Endometrial microvascular endothelial cells (primary cell): ENCODE measurements around the gene SARM1. TPM values are rescaled to one million over a fixed set of nuclear protein-coding genes. Genes with fewer than 3 reads are reported as not detected.
"Not testable (repeated sequence)": the region's sequence is repeated elsewhere in the genome, so short reads cannot be mapped to it uniquely, and the experiment has no call there.

ENCODE experiments used
- in situ Hi-C: cut with HindIII; loops from 2 replicates; pipeline ENCODE4 v1.10.0; 2017; ENCODE audit warnings: low sequenced_read_pairs, low pct_unique_long_range_greater_than_20kb; ENCODE audit errors: inconsistent ontology term
- total RNA-seq: library from RNA; depleted of rRNA; stranded (reverse); fragments of >200 nt; gene quantifications from one replicate; pipeline ENCODE4 v1.2.3, GENCODE V29; 2015; ENCODE audit errors: inconsistent ontology term

SARM1 gene
- total RNA-seq, 1 donor from 2014 or later: 2.4 TPM

DNA sequence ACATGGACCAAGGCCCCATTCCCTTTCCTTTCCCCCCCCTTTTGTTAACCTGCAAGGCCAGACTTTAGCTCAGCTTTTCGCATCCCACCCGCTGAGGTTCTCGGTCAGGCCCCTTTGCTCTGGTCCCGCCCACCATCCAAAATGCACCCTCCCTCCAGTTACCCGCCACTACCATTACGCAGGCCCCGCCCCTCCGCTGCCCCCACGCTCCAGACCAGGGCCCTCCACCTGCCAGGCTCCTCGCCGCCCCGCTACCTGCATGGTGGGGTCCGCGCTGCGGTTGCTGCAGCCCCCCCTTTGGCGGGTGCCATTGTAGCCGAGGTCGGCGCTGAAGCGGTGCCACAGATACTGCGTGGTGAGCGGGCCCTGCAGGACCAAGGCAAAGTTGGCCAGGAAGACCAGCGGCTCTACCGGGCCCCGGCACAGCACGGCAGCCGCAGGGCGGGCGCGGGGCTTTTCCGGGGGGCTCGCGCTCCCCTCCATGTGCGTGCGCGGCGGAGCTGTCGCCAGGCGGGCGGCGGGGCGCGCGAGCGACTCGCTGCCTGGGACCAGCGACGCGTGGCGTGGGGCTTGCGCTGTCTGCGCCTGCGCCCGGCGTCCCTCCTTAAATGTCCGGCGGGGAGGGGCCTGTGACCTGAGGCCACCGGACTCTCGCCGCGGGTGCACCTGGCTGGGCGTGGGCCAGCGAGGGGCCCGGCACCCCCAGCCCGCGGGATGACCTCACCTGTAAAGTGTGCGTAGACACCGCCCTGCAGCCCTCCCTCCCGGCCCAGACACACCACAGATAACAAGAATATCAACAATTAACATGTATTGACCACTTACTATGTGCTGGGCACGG lies 34.4 kb downstream of the SARM1 start, which contains the start of gene SLC46A1:
SLC46A1 (minus strand) TSS at position 581 of the 841 bp plus-strand sequence; CDS start at position 483, 98 bp downstream.
- in situ Hi-C loops: no loop called here

GRCh38 chr17:28406473-28406814 lies 35.0 kb downstream of the SARM1 start:
- in situ Hi-C loops: no loop called here

DNA sequence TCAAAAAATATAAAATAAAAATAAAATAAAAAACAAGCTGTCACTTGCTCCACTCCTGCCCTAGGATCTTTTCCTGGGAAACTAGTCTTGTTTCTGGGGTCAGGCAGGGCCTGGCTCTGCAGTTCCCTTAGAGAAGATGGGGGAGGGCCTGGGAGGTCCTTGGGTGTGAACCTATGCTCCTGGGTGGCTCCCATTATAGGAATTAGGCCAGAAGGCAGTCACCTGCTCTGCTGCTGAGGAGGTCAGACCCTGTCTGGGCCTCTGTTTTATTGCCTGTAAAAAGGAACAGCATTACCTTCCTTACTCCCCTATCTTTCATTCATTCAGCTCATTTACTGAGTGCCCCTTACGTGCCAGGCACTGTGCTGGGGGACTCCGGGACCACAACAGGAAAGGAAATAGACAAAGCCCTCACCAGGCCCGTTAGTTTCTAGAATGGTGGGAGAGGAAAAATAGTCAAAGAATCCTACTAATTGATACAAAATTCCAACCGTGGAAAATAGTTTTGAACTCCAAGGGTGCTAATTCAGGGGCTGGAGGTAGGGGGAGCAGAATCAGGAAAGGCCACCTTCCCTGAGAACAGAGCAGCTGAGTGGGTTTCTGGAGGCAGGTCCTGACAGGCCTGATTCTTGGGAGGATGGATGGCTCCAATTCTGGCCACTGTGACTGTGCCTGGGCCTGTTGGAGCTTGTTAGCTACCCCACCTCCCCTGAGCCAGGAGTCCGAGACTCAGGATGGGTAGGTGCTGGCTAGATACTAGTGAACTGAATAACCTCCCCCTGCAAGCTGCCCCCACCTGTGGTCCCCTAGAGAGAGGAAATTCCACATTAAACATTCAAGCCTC lies 35.9 kb downstream of the SARM1 start:
- in situ Hi-C loops: no loop called here

DNA sequence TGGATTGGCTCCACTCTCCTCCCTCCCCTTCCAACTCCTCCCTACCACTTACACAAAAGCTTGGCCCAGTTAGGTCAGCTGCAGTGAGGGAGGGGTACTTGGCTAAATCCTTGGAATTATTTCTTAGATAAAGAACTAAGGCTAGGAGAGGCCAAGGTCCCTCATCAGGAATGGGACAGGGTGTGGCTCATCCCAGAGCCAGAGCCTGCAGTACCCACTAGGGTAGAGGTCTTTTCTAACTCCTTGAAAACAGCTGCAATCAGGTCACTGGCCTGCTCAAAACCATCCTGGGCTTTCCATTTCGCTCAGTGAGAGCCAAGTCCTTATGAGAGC lies 36.4 kb downstream of the SARM1 start:
- in situ Hi-C loops: no loop called here

DNA sequence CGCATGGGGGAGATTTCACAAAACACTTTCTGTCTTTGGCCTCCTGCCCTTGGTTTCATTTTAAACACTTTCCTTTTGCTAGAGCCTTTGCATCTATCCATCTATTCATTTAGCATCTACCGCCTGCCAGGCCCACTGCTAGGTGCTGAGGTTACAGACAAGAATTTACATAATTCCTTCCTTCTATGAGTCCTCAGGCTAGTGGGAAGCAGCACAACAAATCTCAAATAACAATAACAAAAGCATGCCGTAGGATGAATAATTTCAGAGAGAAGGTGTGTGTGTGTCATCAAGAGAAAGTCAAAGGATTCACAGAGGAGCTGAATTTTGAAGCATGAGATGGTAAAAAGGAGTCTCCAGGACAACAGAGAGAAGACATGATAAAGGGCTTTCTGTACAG lies 40.6 kb downstream of the SARM1 start:
- in situ Hi-C loops: no loop called here

DNA sequence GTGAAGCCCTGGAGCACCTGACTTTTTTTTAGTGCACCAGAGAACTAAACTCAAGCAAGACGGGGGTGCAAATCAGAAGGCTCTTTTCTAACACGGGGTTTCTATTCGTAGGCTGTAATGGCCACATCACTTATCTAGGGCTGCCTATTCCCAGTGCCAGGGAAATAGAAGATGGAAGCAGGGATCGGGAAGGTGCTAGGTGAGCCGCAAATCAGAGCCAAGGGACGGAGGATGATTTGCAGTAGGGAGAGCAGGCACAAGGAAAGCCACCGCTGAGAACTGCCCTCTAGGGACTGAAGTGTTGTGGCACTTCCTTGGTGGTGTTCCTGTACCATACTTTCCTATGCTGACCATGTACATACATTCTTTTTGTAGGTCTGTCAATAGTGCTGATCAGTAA lies 42.3 kb downstream of the SARM1 start:
- in situ Hi-C loops: no loop called here

DNA sequence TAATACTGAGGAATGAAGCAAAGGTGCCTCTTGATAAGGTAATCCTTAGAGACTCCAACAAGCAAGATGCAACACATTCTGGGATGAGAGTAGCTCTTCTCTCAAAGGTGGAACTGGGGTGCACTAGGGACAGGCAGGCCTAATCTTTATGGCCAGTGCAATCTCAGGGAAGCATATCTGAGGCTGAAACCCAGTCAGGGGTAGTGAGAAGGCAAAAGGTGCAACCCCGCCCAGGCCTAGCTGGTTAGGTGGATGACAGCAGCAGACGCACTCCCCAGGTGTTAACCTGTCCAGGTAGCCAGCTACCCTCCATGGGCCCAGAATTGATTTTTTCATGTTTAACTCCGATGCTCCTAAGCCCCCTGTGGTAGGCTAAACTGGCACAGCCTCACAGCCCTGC lies 44.4 kb downstream of the SARM1 start:
- in situ Hi-C loops: no loop called here

DNA sequence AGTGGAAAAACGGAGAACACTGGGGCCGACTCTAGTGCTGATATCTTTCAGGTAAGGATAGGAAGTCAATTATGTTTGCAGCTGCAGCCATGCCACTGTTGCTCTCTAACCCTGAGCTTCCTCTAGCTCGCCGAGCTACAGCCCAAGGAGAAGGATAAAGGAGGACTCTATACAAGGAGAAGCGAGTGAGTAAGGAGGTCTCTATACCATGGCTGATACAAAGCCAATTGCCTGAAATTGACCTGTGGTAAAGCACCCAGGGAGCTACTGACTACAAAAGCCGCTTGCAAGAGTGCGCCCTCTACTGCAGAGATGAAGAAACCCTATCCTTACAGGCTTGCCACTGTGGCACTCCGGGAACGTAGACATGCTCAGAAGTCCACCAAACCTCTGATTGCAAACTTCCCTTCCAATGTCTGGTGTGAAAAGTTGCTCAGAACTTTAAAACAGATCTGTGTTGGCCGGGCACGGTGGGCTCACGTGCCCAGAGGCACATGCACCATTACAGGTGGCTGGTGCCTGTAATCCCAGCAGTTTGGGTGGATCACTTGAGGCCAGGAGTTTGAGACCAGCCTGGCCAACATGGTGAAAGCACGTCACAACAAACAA lies 45.3 kb downstream of the SARM1 start:
- in situ Hi-C loops: no loop called here

GRCh38 chr17:28421787-28422305 lies 50.4 kb downstream of the SARM1 start:
- in situ Hi-C loops: no loop called here

DNA sequence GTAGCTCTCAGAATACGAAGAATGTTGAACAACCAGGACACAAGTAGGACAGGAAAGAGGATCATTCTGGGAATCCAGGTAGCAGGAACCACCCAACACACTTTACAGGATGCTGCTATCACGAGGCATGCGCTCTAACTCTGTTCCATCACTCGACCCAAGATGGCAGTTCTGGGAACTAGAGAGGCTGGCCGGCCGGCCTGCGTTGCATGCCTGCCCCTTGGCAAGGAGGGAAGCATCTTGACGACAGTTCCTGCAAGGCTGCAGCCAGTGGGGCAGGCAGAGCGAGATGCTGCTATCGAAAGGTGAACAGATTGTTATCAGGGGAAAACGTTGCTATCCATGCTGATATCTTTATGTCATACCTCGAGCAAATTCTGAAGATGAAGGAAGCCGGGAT lies 53.7 kb downstream of the SARM1 start:
- in situ Hi-C loops: no loop called here

- in situ Hi-C loops: no loop called here
These were observed 54.6 kb downstream of the SARM1 start for GRCh38 chr17:28426081-28426519.

- in situ Hi-C loops: no loop called here
These were observed 55.9 kb downstream of the SARM1 start for GRCh38 chr17:28427371-28427770.

GRCh38 chr17:28427982-28428381 lies 56.5 kb downstream of the SARM1 start:
- in situ Hi-C loops: not testable (repeated sequence)

DNA sequence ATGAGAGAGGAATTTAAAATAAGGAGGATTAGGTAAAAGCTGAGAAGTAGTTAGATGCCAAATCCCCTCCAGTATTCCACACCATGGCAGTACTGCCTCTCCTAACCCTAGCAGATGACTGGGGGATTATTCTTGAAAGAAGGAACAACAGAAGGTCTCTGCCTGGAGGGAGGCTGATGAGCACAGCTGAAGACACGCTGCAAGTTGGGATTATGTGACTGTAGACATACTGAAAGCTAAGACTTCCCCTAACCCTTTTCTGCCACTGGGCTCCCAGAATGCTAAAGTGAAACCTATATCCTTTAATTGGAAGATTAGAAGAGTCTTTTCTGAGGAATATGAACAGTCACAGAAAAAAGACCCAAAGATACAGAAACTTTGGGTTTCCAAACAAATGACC lies 62.2 kb downstream of the SARM1 start:
- in situ Hi-C loops: no loop called here

DNA sequence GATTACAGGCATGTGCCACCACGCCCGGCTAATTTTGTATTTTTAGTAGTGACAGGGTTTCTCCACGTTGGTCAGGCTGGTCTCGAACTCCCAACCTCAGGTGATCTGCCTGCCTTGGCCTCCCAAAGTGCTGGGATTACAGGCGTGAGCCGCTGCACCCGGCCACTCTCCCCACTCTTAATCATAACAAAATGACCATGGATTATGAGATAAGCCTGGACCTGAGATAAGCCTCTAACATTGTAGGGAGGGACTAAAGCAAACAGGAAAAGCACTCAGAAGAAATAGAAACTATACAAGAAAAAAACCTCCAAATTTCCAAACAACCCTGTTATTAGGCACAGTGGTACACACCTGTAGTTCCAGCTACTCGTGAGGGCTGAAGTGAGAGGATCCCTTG lies 62.8 kb downstream of the SARM1 start:
- in situ Hi-C loops: not testable (repeated sequence)

DNA sequence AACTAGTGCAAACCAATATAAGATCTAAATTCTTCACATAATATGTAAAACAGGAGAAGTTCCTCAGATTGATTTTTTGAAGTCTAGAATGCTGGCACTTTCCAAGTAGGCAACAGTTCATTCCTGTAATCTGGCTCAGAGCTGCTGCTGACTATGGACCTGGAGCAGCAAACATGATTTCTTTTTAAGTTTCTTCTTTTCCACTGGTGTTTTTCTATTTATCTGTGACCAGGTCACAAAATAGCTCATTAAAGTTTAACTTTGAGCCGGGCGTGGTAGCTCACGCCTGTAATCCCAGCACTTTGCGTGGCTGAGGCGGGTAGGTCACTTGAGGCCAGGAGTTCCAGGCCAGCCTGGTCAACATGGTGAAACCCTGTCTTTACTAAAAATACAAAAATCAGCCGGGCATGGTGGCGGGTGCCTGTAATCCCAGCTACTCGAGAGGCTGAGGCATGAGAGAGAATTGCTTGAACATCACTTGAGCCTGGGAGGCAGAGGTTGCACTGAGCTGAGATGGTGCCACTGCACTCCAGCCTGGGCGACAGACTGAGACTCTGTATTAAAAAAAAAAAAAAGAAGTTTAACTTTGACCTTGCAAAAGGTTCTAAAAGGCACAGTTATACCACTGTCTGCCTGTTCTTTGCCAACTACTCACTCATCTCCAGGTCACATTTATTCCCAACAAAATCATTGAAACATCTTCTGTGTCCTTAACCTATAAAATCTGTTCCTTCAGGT lies 72.6 kb downstream of the SARM1 start:
- in situ Hi-C loops: no loop called here

DNA sequence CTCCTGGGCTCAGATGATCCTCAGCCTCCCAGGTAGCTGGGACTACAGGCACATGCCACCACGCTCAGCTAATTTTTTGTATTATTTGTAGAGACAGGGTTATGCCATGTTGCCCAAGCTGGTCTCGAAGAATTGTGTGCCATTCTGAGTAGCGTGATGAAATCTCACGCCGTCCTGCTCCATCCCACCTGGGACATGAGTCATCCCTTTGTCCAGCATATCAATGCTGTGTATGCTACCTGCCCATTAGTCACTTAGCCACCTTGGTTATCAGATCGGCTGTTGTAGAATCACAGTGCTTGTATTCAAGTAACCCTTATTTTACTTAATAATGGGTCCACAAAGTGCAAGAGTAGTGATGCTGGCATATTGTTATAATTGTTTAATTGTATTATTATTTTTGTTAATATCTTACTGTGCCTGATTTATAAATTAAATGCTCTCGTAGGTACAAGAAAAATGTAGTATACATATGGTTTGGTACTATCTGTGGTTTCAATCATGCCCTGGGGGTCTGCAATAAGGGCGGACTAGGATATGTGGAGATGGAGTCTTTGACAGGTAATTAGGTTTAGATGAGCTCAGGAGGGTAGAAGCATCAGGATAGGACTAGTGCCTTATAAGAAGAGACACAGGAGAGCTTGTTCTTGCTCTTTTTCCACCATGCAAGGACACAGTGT lies 75.4 kb downstream of the SARM1 start:
- in situ Hi-C loops: no loop called here

GRCh38 chr17:28447396-28447760 lies 75.9 kb downstream of the SARM1 start:
- in situ Hi-C loops: no loop called here
